ENCODE results near the gene SSBP2. TPM values are rescaled to one million over a fixed set of nuclear protein-coding genes. Genes with fewer than 3 reads are reported as not detected.

SSBP2 gene
- total RNA-seq, 1 donor from 2014 or later: 85.2 TPM

DNA sequence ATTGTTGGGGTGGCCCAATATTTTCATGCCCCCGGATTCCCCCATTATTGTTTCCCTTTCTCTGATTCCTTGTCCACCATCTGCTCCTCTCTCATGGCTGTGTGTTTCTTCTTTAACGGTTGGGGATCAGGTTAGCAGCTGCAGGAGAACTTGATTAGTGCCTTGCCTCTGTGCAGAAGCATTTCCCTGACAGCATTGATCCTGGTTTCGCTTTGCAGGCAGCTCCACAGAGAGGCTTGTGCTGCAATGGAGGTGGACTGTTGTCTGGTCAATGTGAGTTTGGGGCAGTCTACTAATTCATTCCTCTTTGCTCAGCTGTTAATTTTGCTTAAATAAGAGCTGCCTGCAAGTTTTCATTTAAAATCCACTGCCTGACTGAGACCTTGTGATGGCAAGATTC is 32.5 kb upstream of the SSBP2 start:
- H3K4me3 Mint-ChIP-seq: no peak overlapping the region
- TF ChIP-seq, protein P1, sequence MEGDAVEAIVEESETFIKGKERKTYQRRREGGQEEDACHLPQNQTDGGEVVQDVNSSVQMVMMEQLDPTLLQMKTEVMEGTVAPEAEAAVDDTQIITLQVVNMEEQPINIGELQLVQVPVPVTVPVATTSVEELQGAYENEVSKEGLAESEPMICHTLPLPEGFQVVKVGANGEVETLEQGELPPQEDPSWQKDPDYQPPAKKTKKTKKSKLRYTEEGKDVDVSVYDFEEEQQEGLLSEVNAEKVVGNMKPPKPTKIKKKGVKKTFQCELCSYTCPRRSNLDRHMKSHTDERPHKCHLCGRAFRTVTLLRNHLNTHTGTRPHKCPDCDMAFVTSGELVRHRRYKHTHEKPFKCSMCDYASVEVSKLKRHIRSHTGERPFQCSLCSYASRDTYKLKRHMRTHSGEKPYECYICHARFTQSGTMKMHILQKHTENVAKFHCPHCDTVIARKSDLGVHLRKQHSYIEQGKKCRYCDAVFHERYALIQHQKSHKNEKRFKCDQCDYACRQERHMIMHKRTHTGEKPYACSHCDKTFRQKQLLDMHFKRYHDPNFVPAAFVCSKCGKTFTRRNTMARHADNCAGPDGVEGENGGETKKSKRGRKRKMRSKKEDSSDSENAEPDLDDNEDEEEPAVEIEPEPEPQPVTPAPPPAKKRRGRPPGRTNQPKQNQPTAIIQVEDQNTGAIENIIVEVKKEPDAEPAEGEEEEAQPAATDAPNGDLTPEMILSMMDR (conservative IDR thresholded peaks at IDR 0.05): no peak
- peaks cover 5% of the 10 kb centered on the region for H3K9me3 Mint-ChIP-seq
- no peaks in the 10 kb centered on the region for H3K27me3 Mint-ChIP-seq
- H3K27ac Mint-ChIP-seq: no peak overlapping the region
- H3K4me1 Mint-ChIP-seq (ENCODE audit: unreplicated experiment): peaks cover 38% of the 10 kb centered on the region
- DNase-seq (ENCODE audit: extremely low spot score, unreplicated experiment): no peak
- peaks cover 3% of the 10 kb centered on the region for H3K36me3 Mint-ChIP-seq

DNA sequence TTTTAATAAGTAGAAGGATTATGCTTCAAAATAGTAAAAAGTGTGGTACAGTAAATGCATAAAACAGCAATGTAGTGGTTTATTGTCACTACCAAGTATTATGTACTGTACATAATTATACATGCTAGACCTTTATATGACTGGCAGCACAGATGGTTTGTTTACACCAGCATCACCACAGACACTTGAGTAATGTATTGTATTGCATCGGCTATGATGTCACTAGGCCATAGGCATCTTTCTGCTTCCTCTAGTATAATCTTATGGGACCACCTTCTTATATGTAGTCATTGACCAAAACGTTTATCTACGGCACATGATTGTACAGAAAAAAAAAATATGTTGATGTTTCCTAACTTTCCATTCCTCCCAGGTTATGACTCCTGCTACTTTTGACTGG is 31.9 kb upstream of the SSBP2 start:
- peaks cover 3% of the 10 kb centered on the region for H3K36me3 Mint-ChIP-seq
- no peak for DNase-seq (ENCODE audit: extremely low spot score, unreplicated experiment)
- H3K27ac Mint-ChIP-seq: no peak overlapping the region
- TF ChIP-seq, protein P1 (conservative IDR thresholded peaks at IDR 0.05): no peak
- peaks cover 5% of the 10 kb centered on the region for H3K9me3 Mint-ChIP-seq
- no peaks in the 10 kb centered on the region for H3K27me3 Mint-ChIP-seq
- no peak overlapping the region for H3K4me3 Mint-ChIP-seq
- peaks cover 35% of the 10 kb centered on the region for H3K4me1 Mint-ChIP-seq (ENCODE audit: unreplicated experiment)

DNA sequence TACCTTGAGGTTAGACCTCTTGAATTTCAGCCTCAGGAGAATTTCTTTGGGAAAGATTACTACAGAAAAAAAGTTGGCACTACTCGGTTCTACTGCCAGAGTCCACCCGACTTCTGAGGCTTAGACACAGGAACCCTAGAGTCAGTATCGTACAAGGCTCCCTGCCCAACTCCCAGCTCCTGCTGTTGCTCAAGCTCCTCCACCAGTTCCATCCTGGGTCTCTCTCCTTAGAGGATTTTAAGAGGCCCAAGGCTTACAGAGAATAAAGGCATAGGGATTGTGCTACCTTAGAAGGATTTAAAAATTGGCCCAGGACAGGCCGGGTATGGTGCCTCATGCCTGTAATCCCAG is 29.0 kb upstream of the SSBP2 start:
- peaks cover 32% of the 10 kb centered on the region for H3K4me1 Mint-ChIP-seq (ENCODE audit: unreplicated experiment)
- no peak overlapping the region for H3K27ac Mint-ChIP-seq
- peaks cover under 1% of the 10 kb centered on the region for H3K9me3 Mint-ChIP-seq
- TF ChIP-seq, protein P1 (conservative IDR thresholded peaks at IDR 0.05): no peak
- H3K36me3 Mint-ChIP-seq: peaks cover under 1% of the 10 kb centered on the region
- DNase-seq (ENCODE audit: extremely low spot score, unreplicated experiment): no peak
- H3K4me3 Mint-ChIP-seq: no peak overlapping the region
- no peaks in the 10 kb centered on the region for H3K27me3 Mint-ChIP-seq

DNA sequence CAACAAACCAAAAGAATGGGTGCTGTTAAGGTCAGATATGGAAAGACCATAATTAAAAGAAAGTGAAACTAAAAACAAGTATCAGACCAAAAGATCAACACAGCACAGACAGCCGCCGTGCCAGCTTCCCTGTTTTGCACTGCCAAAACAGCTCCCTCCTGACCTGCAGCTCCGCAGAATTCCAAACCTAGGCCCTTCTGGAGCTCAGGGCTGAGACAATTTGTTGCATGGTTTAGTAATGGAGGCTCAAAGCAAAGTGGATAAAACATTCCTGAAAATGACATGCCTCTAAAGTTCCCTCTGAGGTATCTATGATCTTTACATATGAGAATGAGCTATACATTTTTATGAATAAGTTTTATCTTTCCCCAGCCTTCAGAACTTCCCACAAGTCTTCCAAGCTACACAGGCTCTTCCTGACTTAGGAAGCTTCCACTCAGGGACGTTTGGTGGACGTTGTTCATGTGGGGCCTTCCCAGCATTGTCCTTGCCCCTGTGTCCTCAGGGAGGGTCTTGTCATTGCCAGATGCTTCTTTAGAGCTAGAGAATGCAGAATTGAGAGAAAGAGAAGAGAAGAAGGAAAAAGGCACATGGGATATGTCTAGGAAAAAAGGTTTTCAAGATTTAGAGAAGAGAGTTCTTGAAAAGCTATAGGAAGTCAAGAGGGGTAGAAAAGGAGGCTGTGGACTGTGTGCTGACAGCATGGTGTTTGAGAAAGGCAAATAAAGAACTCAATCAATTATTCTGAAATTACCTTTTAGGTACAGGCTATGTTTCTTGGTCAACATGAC is 28.4 kb upstream of the SSBP2 start:
- no peak overlapping the region for H3K4me3 Mint-ChIP-seq
- H3K27ac Mint-ChIP-seq: peak overlapping the region; percentile 52
- TF ChIP-seq, protein P1 (conservative IDR thresholded peaks at IDR 0.05): no peak
- no peaks in the 10 kb centered on the region for H3K36me3 Mint-ChIP-seq
- peaks cover 32% of the 10 kb centered on the region for H3K4me1 Mint-ChIP-seq (ENCODE audit: unreplicated experiment)
- H3K27me3 Mint-ChIP-seq: no peaks in the 10 kb centered on the region
- DNase-seq (ENCODE audit: extremely low spot score, unreplicated experiment): no peak
- no peaks in the 10 kb centered on the region for H3K9me3 Mint-ChIP-seq

DNA sequence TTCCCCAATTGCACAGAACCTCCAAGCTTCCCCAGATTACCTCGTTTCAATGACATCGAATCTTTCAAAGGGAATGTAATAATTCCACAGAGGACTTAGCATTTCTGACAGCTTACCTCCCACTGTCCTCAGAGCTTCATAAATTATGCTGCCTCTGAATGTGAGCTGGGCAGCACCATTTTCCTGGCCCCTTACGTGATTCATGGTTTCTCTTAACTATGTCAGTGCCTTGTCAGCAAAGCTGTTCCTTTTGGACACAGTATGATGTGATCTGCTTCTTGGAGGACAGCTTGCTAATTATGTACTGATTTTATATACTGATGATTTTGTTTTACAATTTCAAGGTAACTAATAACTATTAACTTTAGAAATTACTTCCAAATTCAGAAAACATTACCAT is 27.7 kb upstream of the SSBP2 start:
- Mint-ChIP-seq H3K27ac (peak overlapping the region; percentile 52), H3K4me3 (peak overlapping the region; percentile 24), H3K27me3 (no peaks in the 10 kb centered on the region), H3K36me3 (no peaks in the 10 kb centered on the region), H3K4me1 (ENCODE audit: unreplicated experiment) (peaks cover 32% of the 10 kb centered on the region), H3K9me3 (no peaks in the 10 kb centered on the region)
- TF ChIP-seq, protein P1 (conservative IDR thresholded peaks at IDR 0.05): no peak
- DNase-seq (ENCODE audit: extremely low spot score, unreplicated experiment): no peak
